Glutamatergic neuron (in vitro differentiated cells): Measurements from ENCODE around the gene DLST. TPM values are rescaled to one million over a fixed set of nuclear protein-coding genes. Genes with fewer than 3 reads are reported as not detected.

ENCODE experiments used
- DNase-seq: peaks from one replicate; pipeline ENCODE4 v3.0.0; 2022
- H3K27ac Mint-ChIP-seq: one replicate; pipeline ENCODE4 v1.8.0; 2020; ENCODE audit warnings: mild to moderate bottlenecking, mixed read lengths, inconsistent platforms; ENCODE audit not compliant: unreplicated experiment
- H3K27me3 Mint-ChIP-seq: one replicate; pipeline ENCODE4 v1.8.0; 2020; ENCODE audit warnings: mild to moderate bottlenecking, moderate library complexity, mixed read lengths, inconsistent platforms; ENCODE audit not compliant: unreplicated experiment
- H3K36me3 Mint-ChIP-seq: one replicate; pipeline ENCODE4 v1.8.0; 2020; ENCODE audit warnings: mild to moderate bottlenecking, mixed read lengths, inconsistent platforms; ENCODE audit not compliant: unreplicated experiment
- H3K4me1 Mint-ChIP-seq: one replicate; pipeline ENCODE4 v1.8.0; 2020; ENCODE audit warnings: mild to moderate bottlenecking, low read depth, mixed read lengths, inconsistent platforms; ENCODE audit not compliant: unreplicated experiment
- H3K4me3 Mint-ChIP-seq: one replicate; pipeline ENCODE4 v1.8.0; 2020; ENCODE audit warnings: mild to moderate bottlenecking, mixed read lengths, inconsistent platforms; ENCODE audit not compliant: unreplicated experiment
- H3K9me3 Mint-ChIP-seq: one replicate; pipeline ENCODE4 v1.8.0; 2020; ENCODE audit warnings: mild to moderate bottlenecking, moderate library complexity, mixed read lengths, inconsistent platforms; ENCODE audit not compliant: unreplicated experiment
- total RNA-seq: library from RNA; stranded (reverse); fragmentation: NEBNext Ultra II Directional; extraction: Animal tissue kit (Norgen Biotek cat#: 25700); gene quantifications from one replicate; pipeline ENCODE4 v1.2.1, GENCODE V29; 2021; ENCODE audit not compliant: unreplicated experiment
- TF ChIP-seq, protein P1 (sequence below): fragments of 200-600 bp; sonication (generic); IDR thresholded peaks from one replicate; pipeline ENCODE4 v1.5.0; 2021; ENCODE audit not compliant: partially characterized antibody, unreplicated experiment

The DLST gene
- total RNA-seq, 1 donor from 2014 or later = 114 TPM

DNA sequence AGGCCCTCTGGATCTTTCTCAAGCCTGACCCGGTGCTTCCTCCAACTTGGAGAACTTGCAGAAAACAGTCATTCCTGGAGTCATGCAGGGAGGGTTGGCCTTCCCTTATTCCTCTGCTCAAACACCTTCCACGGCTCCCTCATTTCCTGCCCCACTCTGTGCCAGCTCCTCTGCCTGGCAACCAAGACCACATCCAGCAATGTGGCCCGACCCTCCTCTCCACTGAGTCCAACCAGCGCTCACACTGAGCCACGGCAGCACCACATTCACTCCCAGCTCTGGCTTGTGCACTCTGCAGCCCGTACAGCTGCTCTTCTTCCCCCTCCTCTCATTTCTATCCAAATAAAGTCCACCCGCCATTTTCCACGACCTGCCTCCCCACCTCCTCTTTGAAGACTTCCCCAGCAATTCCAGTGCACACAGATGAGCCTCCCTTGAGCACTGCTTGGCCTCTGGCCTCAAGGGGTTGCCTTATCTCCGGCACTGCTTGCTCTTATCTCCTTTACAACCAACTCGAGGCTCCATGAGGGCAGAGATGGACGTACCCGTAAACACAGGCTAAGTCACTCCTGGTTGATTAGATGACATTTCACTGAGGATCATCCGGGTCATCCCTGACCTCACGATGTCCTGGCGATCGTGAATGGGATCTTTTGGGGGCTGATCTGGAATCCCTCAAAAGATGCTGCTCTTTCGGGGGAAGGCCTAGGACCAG lies 68.3 kb downstream of the DLST start:
- Mint-ChIP-seq H3K4me1 (peaks cover 8% of the 10 kb centered on the region), H3K27ac (no peak overlapping the region)

DNA sequence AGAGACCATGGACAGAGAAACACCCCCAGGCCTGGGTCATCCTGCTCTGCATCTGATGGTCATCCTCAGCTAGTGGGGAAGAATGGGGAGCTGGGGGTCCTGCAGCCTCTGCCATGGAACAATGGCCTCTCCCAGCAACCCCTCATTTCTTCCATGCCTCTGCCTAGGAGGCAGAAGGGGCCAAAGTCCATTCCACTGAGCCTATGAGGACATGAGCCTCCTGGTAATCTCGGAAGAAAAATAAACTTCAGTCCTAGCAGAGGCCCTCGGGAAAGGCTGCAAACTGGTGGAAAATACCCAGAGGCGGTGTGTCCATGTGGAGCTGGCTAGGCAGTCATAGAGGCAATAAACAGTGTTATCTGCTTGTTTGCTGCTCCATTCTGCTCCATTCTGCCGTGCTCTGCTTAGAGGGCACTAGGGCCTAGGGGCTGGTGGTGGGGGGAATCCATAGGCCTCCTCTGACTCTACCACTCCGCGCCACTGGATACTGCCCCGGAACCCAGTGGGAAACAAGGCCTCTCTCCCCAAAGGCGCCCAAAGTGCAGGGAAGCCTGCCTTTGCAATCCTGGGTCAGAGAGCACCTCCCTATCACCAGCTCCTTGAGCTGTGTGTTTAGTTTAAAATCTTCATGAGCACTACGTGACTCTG lies 69.2 kb downstream of the DLST start:
- peaks cover 4% of the 10 kb centered on the region for H3K9me3 Mint-ChIP-seq
- TF ChIP-seq, protein P1, sequence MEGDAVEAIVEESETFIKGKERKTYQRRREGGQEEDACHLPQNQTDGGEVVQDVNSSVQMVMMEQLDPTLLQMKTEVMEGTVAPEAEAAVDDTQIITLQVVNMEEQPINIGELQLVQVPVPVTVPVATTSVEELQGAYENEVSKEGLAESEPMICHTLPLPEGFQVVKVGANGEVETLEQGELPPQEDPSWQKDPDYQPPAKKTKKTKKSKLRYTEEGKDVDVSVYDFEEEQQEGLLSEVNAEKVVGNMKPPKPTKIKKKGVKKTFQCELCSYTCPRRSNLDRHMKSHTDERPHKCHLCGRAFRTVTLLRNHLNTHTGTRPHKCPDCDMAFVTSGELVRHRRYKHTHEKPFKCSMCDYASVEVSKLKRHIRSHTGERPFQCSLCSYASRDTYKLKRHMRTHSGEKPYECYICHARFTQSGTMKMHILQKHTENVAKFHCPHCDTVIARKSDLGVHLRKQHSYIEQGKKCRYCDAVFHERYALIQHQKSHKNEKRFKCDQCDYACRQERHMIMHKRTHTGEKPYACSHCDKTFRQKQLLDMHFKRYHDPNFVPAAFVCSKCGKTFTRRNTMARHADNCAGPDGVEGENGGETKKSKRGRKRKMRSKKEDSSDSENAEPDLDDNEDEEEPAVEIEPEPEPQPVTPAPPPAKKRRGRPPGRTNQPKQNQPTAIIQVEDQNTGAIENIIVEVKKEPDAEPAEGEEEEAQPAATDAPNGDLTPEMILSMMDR = no peak
- no peaks in the 10 kb centered on the region for H3K36me3 Mint-ChIP-seq
- no peak overlapping the region for H3K4me3 Mint-ChIP-seq
- no peak overlapping the region for H3K27ac Mint-ChIP-seq
- peaks cover 8% of the 10 kb centered on the region for H3K4me1 Mint-ChIP-seq
- no peak for DNase-seq
- peaks cover 6% of the 10 kb centered on the region for H3K27me3 Mint-ChIP-seq

More for the DNA sequence above, 68.3 kb downstream of the DLST start:
- no peak for DNase-seq
- Mint-ChIP-seq H3K36me3 (no peaks in the 10 kb centered on the region), H3K4me3 (peak overlapping the region; percentile 20), H3K27me3 (peaks cover 6% of the 10 kb centered on the region), H3K9me3 (peaks cover 4% of the 10 kb centered on the region)
- TF ChIP-seq, protein P1 = no peak

DNA sequence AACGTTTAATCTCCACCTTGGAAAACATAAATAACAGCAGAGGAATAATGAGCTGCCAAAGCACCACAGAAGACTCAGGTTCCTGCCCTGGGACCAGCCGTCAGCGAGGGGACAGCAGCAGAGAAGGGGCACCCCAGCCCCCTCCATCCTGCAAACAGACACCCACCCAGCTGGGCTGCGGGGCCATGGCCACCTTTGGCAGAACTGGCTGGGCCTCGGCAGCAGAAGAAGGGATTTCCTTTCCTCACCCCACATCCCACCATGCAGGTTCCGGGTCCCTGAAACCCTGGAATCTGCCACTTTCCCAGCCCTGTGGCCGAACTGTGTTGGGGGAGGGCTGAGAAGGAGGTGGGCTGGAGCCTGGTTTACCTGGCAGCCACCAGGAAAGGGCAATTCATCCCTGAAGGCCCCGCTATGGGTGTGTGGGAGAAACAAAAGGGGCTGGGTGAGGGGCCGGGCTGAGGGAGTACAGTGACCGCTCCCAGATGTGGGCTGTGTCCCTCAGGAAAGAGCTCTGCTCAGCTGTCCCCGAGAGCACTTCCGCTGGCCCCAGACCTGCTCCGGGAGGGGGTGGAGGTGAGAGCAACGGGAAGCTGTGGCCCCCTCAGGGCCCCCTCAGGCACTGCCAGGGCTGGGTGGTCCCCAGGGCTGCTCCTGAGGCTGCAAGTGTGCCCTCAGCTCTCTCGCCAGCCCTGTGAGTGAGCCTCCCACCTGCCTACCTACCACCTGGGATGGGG lies 69.9 kb downstream of the DLST start:
- Mint-ChIP-seq H3K27ac (no peak overlapping the region), H3K4me1 (peaks cover 7% of the 10 kb centered on the region), H3K4me3 (no peak overlapping the region)

DNA sequence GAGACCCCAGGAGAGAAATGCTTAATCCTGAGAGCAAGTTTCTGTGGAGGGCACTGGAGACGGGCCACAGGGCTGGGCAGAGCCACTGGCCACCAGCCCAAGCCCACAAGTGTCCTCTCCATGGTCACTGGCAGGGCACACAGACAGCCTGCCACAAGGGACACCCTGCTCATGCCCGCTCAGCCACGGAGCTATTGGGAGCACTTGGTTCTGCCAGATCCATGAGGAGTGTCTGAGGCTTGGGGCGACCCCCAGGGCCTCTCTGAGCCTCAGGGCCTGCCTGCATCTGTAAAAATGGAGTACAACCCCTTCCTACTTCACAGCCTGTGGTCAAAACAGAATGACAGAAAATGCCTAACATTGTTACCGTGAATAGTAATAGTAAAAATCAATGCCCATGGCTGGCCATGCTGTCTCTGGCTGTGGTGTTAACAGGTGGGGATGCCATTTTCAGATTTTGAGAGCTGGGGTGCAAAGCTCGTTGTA lies 70.5 kb downstream of the DLST start:
- peaks cover 5% of the 10 kb centered on the region for H3K4me1 Mint-ChIP-seq
- no peak overlapping the region for H3K4me3 Mint-ChIP-seq
- no peak overlapping the region for H3K27ac Mint-ChIP-seq
- H3K36me3 Mint-ChIP-seq = no peaks in the 10 kb centered on the region
- H3K9me3 Mint-ChIP-seq = peaks cover 4% of the 10 kb centered on the region
- peaks cover 6% of the 10 kb centered on the region for H3K27me3 Mint-ChIP-seq
- DNase-seq = no peak
- TF ChIP-seq, protein P1 = no peak

More for the DNA sequence above, 69.9 kb downstream of the DLST start:
- Mint-ChIP-seq H3K36me3 (no peaks in the 10 kb centered on the region), H3K27me3 (peaks cover 6% of the 10 kb centered on the region), H3K9me3 (peaks cover 4% of the 10 kb centered on the region)
- no peak for DNase-seq
- TF ChIP-seq, protein P1 = no peak
